Ureter (tissue), 1 donor: ENCODE measurements around the gene WDR12. TPM values are rescaled to one million over a fixed set of nuclear protein-coding genes. Genes with fewer than 3 reads are reported as not detected.
"Not testable (repeated sequence)": the region's sequence is repeated elsewhere in the genome, so short reads cannot be mapped to it uniquely, and the experiment has no call there.

Experiments
- DNase-seq: peaks from one replicate; pipeline ENCODE4 v3.0.0-alpha.2; 2020; ENCODE audit warnings: low spot score
- total RNA-seq: library from RNA; stranded (reverse); gene quantifications from one replicate; pipeline ENCODE4 v1.2.4, GENCODE V29; 2023
- donor health status: DM: yes; HTN: yes; CAD: no.

The WDR12 gene
- total RNA-seq, 1 donor from 2014 or later, result 58.8 TPM

DNA sequence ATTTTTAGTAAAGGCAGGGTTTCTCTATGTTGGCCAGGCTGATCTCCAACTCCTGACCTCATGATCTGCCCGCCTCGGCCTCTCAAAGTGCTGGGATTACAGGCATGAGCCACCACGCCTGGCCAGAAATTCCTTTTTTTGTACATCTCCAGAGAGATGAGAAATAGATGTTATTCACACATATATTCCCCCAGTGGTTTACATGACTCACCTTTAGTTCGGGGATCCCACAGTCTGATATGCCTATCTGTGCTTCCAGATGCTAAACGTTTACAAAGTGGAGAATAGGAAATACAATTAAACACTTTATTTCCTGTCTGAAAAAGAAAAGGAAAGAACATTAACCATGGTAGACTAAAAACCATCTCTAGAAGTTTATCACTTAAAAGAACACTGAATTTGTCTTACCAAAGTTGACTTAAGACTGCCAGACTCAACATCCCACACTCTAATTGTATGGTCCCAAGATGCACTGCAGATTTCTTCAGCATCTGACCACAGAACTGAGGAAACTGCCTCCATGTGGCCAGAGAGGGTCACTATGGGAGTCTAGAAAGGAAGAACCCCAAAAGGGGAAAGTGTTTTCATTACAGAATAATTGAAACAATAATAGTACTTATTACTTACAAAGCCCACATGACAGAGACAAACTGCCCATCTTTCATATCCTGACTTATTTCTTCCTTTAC lies 27.3 kb downstream of the WDR12 start:
- DNase-seq, result no peak

DNA sequence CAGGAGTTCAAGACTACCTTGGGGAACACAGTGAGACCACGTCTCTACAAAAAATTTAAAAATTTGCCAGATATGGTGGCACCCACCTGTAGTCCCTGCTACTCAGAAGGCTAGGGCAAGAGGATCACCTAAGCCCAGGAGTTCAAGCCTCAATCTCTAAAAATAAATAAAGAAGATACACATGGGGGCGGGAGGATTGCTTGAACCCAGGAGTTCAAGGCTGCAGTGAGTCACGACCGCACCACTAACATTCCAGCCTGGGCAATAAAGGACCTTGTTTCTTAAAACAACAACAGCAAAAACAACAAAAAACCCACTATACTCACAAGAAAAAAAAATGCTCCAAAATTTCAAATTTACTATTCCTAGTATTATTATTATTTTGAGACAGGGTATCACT lies 29.9 kb downstream of the WDR12 start:
- DNase-seq, result no peak

DNA sequence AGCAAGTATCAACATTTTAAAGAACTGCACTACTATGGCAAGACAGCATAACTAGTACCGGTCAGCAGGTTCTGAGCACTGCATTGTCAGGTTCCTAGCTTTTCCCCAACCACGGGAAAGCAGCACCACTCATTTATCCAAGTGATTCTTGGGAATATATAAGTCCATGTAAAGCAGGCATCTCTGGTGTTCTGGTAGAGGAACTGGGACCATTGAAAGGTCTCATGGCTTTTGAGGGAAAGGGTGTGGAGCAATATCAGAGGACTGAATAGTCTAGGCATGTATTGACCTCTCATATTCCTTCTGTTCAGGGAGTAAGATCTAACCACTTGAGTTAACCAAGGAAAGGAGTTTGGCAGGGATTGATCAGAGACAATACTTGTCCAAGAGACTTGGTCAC lies 33.8 kb downstream of the WDR12 start:
- no peak for DNase-seq

DNA sequence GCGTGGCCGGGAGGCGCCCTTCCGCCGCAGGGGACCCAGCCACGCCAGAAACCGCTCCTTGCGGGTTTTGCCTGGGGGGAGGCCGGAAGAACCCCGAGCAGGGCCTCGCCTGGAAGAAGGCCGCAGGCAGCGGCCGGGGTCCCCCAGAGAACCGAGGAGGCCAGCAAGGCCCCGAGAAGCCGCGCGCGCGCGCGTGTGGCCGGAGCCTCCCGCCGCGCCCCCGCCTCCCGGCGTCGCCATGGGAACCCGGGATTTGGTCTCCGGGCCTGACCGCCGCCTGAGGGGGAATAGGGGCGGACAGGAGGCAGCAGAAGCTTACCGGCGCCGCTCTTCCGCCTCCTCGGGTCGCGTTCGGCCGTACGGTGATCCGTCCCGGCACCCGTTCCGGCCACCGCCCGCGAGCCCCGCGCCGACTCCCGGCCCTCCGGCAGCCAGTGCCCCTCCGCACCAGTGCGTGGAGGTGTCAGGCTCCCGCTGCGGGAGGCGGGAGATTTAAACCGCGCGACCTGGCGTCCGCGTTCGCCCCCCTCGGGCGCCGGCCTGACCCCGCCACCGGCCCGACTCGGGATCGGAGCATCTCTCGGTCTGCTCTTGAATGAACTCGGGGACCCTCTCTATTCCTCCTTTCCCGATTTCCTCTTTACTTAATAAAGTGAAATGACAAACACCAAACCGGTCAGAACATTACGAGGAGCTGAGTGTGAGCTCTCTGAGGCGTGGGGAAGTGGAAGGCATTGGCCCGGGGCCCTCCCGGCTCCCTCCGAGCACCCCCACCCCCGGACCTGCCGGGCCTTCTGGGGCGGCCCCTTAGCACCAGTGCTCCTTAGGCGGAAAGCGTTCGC lies 40.0 kb downstream of the WDR12 start, which contains the start of gene ICA1L:
Gene ICA1L (minus strand): TSS at position 467 of the 842 bp plus-strand sequence. CDS start 42,757 bp downstream, outside the sequence.
- DNase-seq, result peak; percentile 50

DNA sequence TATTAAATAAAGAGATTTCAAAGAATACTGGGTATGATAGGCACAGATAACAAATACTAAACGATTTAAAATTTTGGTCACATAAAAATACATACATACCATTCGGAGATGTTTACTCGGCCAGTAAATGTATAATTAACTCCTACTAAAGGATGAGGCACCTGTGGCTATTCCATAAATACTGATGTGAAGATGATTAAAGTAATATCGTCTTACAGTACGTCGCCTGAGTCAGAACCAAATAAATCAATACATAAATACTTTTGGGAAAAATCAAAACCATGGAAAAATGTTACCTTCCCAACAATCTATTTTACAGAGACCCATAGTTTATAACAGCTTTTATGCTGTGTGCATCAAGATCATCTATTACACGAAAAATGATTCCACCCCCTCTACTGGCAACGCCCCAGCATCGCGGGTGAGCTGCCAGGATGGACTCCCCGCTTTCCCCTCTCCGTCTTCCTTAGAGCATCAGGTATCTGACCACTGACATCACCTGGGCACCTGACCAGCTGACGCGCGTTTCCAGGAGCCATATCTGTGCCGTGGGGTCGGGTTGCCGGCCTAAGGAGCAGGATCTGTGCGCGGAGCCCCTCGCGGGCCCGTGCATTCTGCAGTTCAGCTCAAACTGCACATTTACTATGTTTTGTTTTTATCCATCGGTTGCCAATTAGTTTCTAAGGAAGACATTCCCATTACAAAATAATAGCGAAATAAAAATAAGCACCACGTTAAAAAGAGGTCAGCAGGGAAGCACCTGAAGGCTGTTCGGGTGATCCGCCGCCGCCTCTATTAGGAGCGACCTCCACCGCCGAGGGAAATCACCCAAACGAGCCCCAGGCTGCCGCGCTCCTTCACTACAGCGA lies 40.8 kb downstream of the WDR12 start:
- DNase-seq, result peak; percentile 74

GRCh38 chr2:202861987-202862386 lies 49.5 kb downstream of the WDR12 start:
- DNase-seq, result no peak

GRCh38 chr2:202858601-202859000 lies 52.9 kb downstream of the WDR12 start:
- no peak for DNase-seq

DNA sequence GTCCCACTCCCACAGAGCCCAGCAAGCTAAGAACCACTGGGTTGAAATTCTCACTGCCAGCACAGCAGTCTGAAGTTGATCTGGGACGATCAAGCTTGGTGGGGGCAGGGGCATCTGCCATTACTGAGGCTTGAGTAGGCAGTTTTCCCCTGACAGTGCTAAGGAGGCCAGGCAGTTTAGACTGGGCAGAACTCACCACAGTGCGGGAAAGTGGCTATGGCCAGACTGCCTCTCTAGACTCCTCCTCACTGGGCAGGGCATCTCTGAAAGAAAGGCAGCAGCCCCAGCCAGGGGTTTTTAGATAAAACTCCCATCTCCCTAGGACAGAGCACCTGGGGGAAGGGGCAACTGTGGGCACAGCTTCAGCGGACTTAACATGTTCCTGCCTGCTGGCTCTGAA lies 62.1 kb downstream of the WDR12 start:
- not testable (repeated sequence) for DNase-seq

- peak; percentile 49 for DNase-seq
Observed at GRCh38 chr2:202848813-202849212, 62.7 kb downstream of the WDR12 start.

- no peak for DNase-seq
Observed at GRCh38 chr2:202847693-202848524, 63.6 kb downstream of the WDR12 start.

DNA sequence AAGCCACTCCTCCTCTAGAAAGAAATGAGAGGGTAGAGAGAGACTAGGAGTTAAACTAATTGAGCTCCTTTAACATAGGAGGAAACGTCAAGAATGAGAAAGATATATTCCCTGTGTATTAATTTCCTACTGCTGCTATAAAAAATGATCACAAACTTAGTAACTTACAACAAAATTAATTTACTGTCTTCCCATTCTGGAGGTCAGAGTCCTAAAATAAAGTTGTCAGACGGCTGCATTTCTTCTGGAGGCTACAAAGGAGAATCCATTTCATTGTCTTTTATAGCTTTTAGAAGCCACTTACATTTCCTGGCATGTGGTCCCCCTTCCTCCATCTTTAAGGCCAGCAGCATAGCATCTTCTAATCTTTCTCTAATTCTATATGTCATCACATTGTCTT lies 66.8 kb downstream of the WDR12 start:
- no peak for DNase-seq

- no peak for DNase-seq
Observed at GRCh38 chr2:202842690-202843089, 68.8 kb downstream of the WDR12 start.

GRCh38 chr2:202841090-202841867 lies 70.2 kb downstream of the WDR12 start:
- DNase-seq, result no peak

GRCh38 chr2:202831242-202832220 lies 79.9 kb downstream of the WDR12 start:
- peak; percentile 54 for DNase-seq

DNA sequence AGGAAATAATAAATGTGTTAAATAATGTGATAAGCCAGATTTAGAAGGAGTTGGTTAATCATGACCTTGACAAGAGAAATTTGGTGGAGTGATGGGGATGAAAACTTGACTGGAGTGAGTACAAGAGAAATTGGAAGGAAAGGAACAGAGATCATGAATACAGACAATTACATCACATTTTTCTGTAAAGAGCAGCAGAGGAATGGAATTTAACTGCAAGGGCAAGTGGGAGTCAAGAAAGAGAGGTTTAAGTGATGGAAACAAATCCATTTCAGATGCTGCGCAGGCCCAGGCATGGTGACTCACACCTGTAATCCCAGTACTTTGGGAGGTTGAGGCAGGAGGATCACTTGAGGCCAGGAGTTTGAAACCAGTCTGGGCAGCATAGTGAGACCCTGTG lies 86.6 kb downstream of the WDR12 start:
- DNase-seq, result no peak
